BJ (cell line): ENCODE data around the gene CUEDC2. TPM values are rescaled to one million over a fixed set of nuclear protein-coding genes. Genes with fewer than 3 reads are reported as not detected.

Experiments used
- CTCF ChIA-PET: fragments of 350-600 bp; formaldehyde crosslinking; extraction: SDS; loops from one replicate; lab custom pipeline; 2021; ENCODE audit warnings: antibody characterized with exemption, inconsistent platforms; lab: Yijun Ruan, JAX
- POLR2A ChIA-PET: fragments of 300-600 bp; sonication (Branson Sonifier 250); formaldehyde crosslinking; extraction: SDS; loops from one replicate; lab custom pipeline; 2021; ENCODE audit warnings: antibody characterized with exemption; lab: Charles Lee
- DNase-seq: peaks from one replicate; pipeline ENCODE4 v3.0.0-alpha.2; 2011; ENCODE audit warnings: low read depth
- H3K27me3 ChIP-seq: 2 replicates; pipeline ENCODE4 v1.6.0; 2011; ENCODE audit warnings: low read length; ENCODE audit not compliant: control insufficient read depth, insufficient read depth
- H3K36me3 ChIP-seq: 2 replicates; pipeline ENCODE4 v1.5.1; 2011; ENCODE audit warnings: low read length; ENCODE audit not compliant: control insufficient read depth, insufficient read depth
- H3K4me3 ChIP-seq: 2 replicates; pipeline ENCODE4 v1.5.1; 2011; ENCODE audit warnings: low read depth, mild to moderate bottlenecking, control low read depth, low read length
- polyA plus RNA-seq: library from polyadenylated mRNA; depleted of rRNA; stranded (reverse); fragments of >200 nt; gene quantifications from 2 replicates; pipeline ENCODE4 v1.2.3, GENCODE V29; 2011
- TF ChIP-seq, protein P1 (sequence below): IDR thresholded peaks from 2 replicates; pipeline ENCODE4 v1.5.1; 2011; ENCODE audit warnings: low read depth, mild to moderate bottlenecking, control low read depth, inconsistent platforms, low read length, moderate library complexity; ENCODE audit not compliant: insufficient read depth

The CUEDC2 gene
- polyA plus RNA-seq, 1 experiment: 74.4 TPM

DNA sequence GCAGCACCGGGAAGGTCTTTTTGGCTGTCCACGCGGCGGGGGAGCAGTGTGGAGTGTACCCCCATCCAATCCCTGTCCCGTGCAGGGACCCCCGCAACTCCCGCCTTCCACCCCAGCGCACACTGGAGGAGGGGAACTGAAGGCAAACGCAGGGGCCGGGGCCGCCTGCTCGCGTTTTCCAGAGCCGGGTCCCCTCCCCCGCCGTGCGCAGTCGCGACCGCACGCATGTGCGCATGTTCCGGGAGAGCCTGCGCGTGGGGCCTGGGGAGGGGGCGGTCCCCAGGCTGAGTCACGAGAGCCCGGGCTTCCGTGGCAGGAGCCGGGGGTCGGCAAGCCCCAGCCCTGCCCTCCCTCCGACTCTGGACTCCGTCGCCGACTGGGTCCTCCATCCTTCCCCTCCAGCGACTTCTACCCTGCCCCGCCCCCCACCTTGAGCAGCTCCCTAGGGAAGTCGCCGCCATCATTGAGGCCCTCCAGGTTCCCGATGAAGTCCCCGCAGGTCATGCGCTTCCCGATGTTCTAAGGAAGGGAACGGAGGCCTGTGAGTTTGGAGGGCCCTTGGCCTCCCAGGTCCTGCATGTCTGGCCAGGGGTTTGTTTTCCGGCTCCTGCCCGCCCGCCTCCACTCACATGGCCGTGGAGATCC, 21.8 kb downstream of the CUEDC2 start:
- CTCF ChIA-PET: interaction anchor here (0.6 to 5.4 kb wide), 3 partner anchors 11 to 181 kb away, joined by 4 to 38 read pairs (median 21); partner anchors contain the start of gene FBXL15

DNA sequence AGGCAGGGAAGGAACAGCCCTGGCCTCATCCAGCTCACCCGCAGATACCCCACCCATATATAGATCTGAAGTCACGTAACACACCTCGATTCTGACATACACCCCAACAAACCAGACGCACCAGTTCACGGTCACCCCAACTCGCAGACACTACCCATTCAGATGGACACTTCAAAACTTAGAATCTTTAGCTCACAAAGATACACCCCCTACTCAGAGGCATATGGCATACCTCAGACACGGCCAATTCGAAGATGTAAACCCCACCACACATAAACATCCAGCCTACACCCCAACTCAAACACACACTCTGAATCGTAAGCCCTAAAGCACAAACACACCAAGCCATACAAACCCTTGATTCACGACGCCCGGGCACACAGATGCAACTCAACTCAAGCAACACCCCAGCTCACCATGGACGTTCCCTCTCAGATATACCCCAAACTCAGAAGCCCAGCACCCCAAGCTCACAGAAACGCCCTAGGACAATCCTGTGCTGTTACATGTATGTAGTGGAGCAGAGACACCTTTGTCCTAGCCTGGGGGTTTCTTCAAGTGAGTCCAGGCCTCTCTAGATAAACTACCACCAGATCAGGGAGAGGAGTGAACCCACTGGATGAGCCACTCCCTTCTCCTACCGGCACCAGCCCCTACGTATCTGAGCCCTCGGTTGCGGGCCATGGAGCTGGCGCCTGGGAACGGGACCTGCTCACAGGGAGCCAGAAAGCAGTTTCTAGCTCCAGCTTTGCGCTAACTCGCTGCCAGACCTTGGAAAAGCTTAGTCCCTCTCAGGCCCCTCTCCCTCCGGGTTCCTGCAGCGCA, 22.6 kb downstream of the CUEDC2 start:
- ChIA-PET CTCF (interaction anchor here (0.6 to 5.4 kb wide), 6 partner anchors 11 to 181 kb away, joined by 3 to 38 read pairs (median 4); partner anchors contain the start of genes FBXL15 and NFKB2), POLR2A (no interaction called here)
- H3K4me3 ChIP-seq: peak overlapping the region; percentile 32
- no peaks in the 10 kb centered on the region for H3K36me3 ChIP-seq
- TF ChIP-seq, protein P1, sequence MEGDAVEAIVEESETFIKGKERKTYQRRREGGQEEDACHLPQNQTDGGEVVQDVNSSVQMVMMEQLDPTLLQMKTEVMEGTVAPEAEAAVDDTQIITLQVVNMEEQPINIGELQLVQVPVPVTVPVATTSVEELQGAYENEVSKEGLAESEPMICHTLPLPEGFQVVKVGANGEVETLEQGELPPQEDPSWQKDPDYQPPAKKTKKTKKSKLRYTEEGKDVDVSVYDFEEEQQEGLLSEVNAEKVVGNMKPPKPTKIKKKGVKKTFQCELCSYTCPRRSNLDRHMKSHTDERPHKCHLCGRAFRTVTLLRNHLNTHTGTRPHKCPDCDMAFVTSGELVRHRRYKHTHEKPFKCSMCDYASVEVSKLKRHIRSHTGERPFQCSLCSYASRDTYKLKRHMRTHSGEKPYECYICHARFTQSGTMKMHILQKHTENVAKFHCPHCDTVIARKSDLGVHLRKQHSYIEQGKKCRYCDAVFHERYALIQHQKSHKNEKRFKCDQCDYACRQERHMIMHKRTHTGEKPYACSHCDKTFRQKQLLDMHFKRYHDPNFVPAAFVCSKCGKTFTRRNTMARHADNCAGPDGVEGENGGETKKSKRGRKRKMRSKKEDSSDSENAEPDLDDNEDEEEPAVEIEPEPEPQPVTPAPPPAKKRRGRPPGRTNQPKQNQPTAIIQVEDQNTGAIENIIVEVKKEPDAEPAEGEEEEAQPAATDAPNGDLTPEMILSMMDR: no peak
- peaks cover 53% of the 10 kb centered on the region for H3K27me3 ChIP-seq
- DNase-seq: no peak

More for the DNA sequence above, 21.8 kb downstream of the CUEDC2 start:
- Histone ChIP-seq H3K27me3 (peaks cover 54% of the 10 kb centered on the region), H3K4me3 (peak overlapping the region; percentile 32), H3K36me3 (no peaks in the 10 kb centered on the region)
- TF ChIP-seq, protein P1: no peak
- no peak for DNase-seq
- POLR2A ChIA-PET: interaction anchor here (0.7 kb wide), 1 partner anchor 289 kb away, joined by 3 read pairs; no protein-coding TSS in a partner anchor

DNA sequence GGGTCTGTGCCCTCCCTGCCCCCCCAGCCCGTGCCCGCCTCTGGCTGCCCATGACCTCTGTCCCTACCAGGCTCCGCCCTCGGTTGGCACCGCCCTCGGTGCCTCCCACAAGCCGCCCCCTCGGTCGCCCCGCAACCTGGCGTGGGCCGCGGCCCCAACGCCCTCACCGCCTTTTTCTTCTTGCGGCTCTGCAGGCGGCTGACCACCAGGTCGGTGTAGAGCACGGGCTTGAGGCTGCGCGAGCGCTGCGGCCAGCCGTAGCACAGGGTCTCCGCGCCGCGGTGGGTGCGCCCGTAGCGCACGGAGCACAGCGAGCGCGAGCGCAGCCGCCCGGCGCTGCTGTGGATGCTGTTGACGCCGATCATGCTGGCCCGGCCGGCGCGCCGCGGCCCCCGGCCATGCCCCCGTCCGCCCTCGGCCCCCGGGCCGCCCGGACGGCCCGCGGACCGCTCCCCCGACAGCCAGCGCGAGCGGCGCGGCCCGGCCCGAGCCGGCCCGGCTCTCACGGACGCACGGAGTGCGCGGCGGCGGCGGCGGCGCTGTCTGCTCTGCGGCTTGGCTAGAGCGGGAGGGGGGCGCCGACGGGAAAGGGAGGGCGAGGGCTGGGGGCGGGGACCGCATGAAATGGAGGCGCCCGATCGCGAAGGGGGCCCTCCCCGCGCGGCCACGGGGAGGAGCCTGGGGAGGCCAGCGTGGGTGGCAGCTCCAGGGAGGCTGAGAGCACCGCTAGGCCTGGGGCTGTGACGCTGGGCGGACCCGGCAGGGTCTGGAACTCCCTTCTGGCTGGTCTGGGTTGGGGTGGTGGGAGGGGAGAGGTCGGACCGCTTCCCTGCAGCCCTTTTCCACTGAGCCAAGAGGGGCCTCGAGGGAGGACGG, 23.4 kb downstream of the CUEDC2 start:
- Histone ChIP-seq H3K36me3 (no peaks in the 10 kb centered on the region), H3K27me3 (peaks cover 48% of the 10 kb centered on the region), H3K4me3 (peak overlapping the region; percentile 21)
- ChIA-PET POLR2A (no interaction called here), CTCF (interaction anchor here (1.2 to 5.4 kb wide), 5 partner anchors 10 to 179 kb away, joined by 3 to 38 read pairs (median 4); partner anchors contain the start of genes FBXL15 and NFKB2)
- DNase-seq: no peak
- TF ChIP-seq, protein P1: no peak

DNA sequence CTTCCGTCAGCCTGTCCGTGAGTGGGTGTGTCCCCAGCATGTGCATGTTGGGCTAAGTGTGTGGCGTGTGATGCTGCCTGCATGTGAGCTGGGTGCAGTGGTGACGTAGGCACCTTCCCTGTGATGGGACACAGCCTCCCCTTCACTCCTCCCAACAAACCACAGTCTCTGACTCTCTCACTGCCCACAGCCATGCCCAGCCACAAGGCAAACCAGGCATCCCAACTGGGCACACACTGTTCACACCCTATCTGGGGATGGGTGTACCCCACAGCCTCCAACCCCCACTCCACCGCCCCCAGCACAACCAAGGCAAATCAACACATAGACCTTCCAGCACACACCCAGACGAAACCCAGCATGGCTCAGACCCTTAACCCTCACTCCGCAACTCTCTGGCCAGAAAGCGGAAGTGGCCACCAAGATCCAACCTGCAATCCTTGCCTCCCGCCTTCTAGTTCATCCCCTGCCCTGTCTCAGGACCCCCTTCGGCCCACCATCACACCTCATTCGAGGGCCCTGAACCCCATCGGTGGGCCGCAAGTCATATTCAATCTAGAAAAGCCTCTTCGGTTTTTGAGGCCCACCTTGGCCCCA, 24.1 kb downstream of the CUEDC2 start:
- Histone ChIP-seq H3K27me3 (peaks cover 44% of the 10 kb centered on the region), H3K36me3 (peaks cover 2% of the 10 kb centered on the region; the same call in 1 of the 2 replicates), H3K4me3 (peak overlapping the region; percentile 21)
- DNase-seq: no peak
- ChIA-PET CTCF (interaction anchor here (0.9 kb wide), 1 partner anchor 14 kb away, joined by 3 read pairs; no protein-coding TSS in a partner anchor), POLR2A (no interaction called here)
- TF ChIP-seq, protein P1: no peak
